Measurements from ENCODE around the gene LRRFIP1. TPM values are rescaled to one million over a fixed set of nuclear protein-coding genes. Genes with fewer than 3 reads are reported as not detected.

Gene LRRFIP1
- total and polyA plus RNA-seq, 10 donors = 40.4 to 164 (median 124) TPM

DNA sequence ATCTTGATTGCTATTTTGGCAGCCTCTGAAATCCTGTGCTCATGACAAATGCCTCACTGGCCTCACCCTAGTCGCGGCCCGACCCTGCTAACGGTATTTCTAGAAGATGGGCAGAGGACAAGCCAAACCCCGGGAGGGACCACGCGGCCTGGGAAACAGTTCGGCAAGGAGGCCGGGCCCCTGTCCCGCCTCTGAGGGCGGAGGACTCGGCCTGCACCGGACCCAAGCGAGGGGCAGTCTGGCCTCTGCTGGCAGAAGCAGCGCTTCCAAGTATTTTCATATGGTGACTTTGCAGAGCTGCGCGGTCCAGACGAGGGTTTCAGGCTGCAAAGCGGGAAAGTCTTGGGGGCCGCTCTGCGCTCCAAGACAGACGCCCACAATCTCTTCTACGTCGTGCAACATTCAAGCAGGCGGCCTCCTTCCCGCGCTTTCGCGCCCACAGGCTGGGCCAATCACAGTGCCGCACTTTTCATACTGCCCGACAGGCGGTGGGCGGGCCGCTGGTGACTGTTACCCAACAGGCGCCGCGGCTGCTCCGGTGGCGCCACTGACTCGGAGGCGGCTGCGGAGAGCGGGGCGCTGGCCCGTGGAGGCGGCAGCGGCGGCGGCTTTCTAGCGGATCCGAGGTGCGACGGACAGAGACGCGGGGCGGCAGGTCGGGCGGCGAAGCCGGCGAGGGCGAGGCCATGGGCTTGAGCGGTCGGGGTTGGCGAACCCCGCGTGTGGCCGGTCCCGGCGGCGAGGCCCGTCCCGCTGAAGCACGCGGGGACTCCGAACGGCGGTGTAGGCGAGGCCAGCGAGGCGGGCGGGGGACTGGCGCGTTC lies 171.1 kb downstream of the LRRFIP1 start, which contains the start of gene RBM44:
RBM44 (plus strand) TSS at position 544 of the 824 bp plus-strand sequence. CDS start 14,831 bp downstream, outside the sequence.
- H3K4me3 ChIP-seq = no peak within 1 kb of the TSS
- no peaks in the 10 kb centered on the region for H3K4me1 ChIP-seq
- H3K36me3 ChIP-seq = no peaks in the 10 kb centered on the region
- WGBS, 5 donors = 79 to 94% (median 89%) methylated on average over 80 to 84 of the region's 84 CpGs
- no peak within 1 kb of the TSS for H3K27ac ChIP-seq
- no peaks in the 10 kb centered on the region for H3K27me3 ChIP-seq (replicated peaks in 1 of 7)
- H3K9me3 ChIP-seq = peaks cover 0 to 21% (median 13%) of the 10 kb centered on the region in 8 donors
- no peak for DNase-seq
- intact Hi-C loops (cut with DNase I; ENCODE audit: low total_unique reads) = no loop called here
- TF ChIP-seq POLR2AphosphoS5 (IDR thresholded peaks at IDR 0.05) (no peak), POLR2A (IDR thresholded peaks at IDR 0.05) (no peak)
- TF ChIP-seq, protein P1, sequence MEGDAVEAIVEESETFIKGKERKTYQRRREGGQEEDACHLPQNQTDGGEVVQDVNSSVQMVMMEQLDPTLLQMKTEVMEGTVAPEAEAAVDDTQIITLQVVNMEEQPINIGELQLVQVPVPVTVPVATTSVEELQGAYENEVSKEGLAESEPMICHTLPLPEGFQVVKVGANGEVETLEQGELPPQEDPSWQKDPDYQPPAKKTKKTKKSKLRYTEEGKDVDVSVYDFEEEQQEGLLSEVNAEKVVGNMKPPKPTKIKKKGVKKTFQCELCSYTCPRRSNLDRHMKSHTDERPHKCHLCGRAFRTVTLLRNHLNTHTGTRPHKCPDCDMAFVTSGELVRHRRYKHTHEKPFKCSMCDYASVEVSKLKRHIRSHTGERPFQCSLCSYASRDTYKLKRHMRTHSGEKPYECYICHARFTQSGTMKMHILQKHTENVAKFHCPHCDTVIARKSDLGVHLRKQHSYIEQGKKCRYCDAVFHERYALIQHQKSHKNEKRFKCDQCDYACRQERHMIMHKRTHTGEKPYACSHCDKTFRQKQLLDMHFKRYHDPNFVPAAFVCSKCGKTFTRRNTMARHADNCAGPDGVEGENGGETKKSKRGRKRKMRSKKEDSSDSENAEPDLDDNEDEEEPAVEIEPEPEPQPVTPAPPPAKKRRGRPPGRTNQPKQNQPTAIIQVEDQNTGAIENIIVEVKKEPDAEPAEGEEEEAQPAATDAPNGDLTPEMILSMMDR (IDR thresholded peaks at IDR 0.05 in 8 of 11, conservative IDR thresholded peaks at IDR 0.05 in 3 of 11) = no peak

DNA sequence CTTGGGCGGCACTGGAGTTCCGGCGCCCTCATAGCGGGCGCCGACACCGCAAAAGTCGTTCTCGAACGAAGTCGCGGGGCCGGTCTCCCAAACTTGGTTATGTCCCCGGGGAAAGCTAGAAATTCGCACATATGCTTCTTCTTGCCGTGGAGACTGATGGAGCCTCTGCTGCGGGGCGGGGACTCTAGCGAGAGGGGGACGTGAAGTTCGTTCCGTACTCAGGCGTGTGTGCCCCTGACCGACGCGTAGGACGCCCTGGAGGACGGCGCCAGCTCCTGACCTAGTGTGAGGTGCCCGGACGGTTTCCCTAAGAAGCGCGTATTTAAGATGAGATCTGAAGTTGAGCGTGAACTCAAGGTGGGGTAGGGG lies 171.7 kb downstream of the LRRFIP1 start:
- peaks cover 0 to 21% (median 13%) of the 10 kb centered on the region in 8 donors for H3K9me3 ChIP-seq
- TF ChIP-seq POLR2A (IDR thresholded peaks at IDR 0.05) (no peak), POLR2AphosphoS5 (IDR thresholded peaks at IDR 0.05) (no peak)
- TF ChIP-seq, protein P1 (IDR thresholded peaks at IDR 0.05 in 8 of 11, conservative IDR thresholded peaks at IDR 0.05 in 3 of 11) = no peak
- H3K4me3 ChIP-seq = no peak overlapping the region
- WGBS, 5 donors = 92 to 95% (median 93%) methylated on average over 34 of the region's 34 CpGs
- no peaks in the 10 kb centered on the region for H3K4me1 ChIP-seq
- no peak overlapping the region for H3K27ac ChIP-seq
- H3K27me3 ChIP-seq (replicated peaks in 1 of 7) = no peaks in the 10 kb centered on the region
- H3K36me3 ChIP-seq = no peaks in the 10 kb centered on the region
- intact Hi-C loops (cut with DNase I; ENCODE audit: low total_unique reads) = no loop called here
- no peak for DNase-seq

DNA sequence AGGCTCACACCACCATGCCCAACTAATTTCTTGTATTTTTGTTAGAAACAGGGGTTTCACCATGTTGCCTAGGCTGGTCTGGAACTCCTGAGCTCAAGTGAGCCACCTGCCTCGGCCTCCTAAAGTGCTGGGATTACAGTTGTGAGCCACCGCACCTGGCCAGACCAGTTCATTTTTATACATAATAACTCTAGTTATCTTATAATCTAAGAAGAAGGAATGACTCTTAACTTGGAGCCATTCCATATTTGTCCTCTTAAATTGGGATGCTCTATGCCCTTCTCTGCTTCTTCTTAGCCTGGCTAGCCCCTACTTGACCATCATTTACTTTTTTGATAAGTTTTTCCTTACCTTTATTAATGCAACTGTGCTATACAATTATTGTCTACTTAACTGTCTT lies 174.1 kb downstream of the LRRFIP1 start:
- no peak for DNase-seq
- WGBS, 5 donors = 90 to 97% (median 91%) methylated on average over 2 of the region's 2 CpGs
- H3K27me3 ChIP-seq (replicated peaks in 1 of 7) = no peaks in the 10 kb centered on the region
- intact Hi-C loops (cut with DNase I; ENCODE audit: low total_unique reads) = no loop called here
- H3K4me1 ChIP-seq = no peaks in the 10 kb centered on the region
- H3K27ac ChIP-seq = no peak overlapping the region
- peaks cover 0 to 21% (median 13%) of the 10 kb centered on the region in 8 donors for H3K9me3 ChIP-seq
- no peak overlapping the region for H3K4me3 ChIP-seq
- TF ChIP-seq POLR2AphosphoS5 (IDR thresholded peaks at IDR 0.05) (no peak), POLR2A (IDR thresholded peaks at IDR 0.05) (no peak)
- TF ChIP-seq, protein P1 (IDR thresholded peaks at IDR 0.05 in 8 of 11, conservative IDR thresholded peaks at IDR 0.05 in 3 of 11) = no peak
- H3K36me3 ChIP-seq = no peaks in the 10 kb centered on the region

DNA sequence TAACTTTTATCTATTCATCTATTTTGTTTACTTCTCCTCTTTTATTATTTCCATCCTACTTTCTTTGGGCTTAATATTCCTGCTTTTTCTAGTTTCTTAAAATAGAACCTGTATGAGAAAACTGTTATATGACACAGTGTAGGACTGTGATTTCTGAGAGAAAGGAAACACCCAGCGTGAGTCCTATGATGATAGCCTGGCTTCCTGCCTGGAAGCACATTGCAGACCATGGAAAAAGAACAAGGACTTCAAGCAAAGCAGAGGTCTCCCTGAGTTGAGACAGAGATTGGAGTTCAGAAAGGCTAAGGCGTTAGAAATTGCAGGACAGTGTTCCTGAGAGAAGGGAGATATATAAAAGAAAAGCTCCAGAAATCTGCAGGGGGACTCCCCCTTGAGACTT lies 178.9 kb downstream of the LRRFIP1 start:
- intact Hi-C loops (cut with DNase I; ENCODE audit: low total_unique reads) = no loop called here
- Histone ChIP-seq H3K36me3 (no peaks in the 10 kb centered on the region), H3K27ac (no peak overlapping the region), H3K4me1 (no peaks in the 10 kb centered on the region), H3K9me3 (peaks cover 0 to 6% (median 0%) of the 10 kb centered on the region in 8 donors), H3K27me3 (replicated peaks in 1 of 7) (no peaks in the 10 kb centered on the region), H3K4me3 (no peak overlapping the region)
- TF ChIP-seq POLR2AphosphoS5 (IDR thresholded peaks at IDR 0.05) (no peak), POLR2A (IDR thresholded peaks at IDR 0.05) (no peak)
- TF ChIP-seq, protein P1 (IDR thresholded peaks at IDR 0.05 in 8 of 11, conservative IDR thresholded peaks at IDR 0.05 in 3 of 11) = no peak
- WGBS, 5 donors = 64 to 84% (median 72%) methylated on average over 2 of the region's 2 CpGs
- no peak for DNase-seq

Data from spleen (tissue), 11 donors.